NT2/D1 (cell line): Measurements from ENCODE around the gene PRRT3.

Source experiments
- DNase-seq: peaks from one replicate; pipeline ENCODE4 v3.0.0-alpha.2; 2011; ENCODE audit warnings: low read depth, low spot score
- H3K27me3 ChIP-seq: 2 replicates; pipeline ENCODE4 v1.6.0; 2011; ENCODE audit warnings: mild to moderate bottlenecking; ENCODE audit not compliant: insufficient read length, insufficient read depth
- H3K36me3 ChIP-seq: 2 replicates; pipeline ENCODE4 v1.6.1; 2011; ENCODE audit warnings: mild to moderate bottlenecking, low read length, mixed read lengths; ENCODE audit not compliant: insufficient read depth, insufficient read length
- H3K4me1 ChIP-seq: 2 replicates; pipeline ENCODE4 v1.5.1; 2011; ENCODE audit not compliant: insufficient read depth, insufficient read length
- H3K4me3 ChIP-seq: 2 replicates; pipeline ENCODE4 v1.5.1; 2011; ENCODE audit warnings: low read depth; ENCODE audit not compliant: insufficient read length
- H3K9ac ChIP-seq: 2 replicates; pipeline ENCODE4 v1.6.0; 2011; ENCODE audit warnings: low read depth; ENCODE audit not compliant: insufficient read length
- H3K9me3 ChIP-seq: 2 replicates; pipeline ENCODE4 v1.5.1; 2011; ENCODE audit warnings: mild to moderate bottlenecking, low read length; ENCODE audit not compliant: insufficient read depth
- SUZ12 ChIP-seq: IDR thresholded peaks from 2 replicates; pipeline ENCODE4 v1.6.1; 2011; ENCODE audit not compliant: insufficient read length, insufficient read depth; ENCODE audit errors: extremely low read depth
- YY1 ChIP-seq: IDR thresholded peaks from 2 replicates; pipeline ENCODE4 v1.6.1; 2011; ENCODE audit not compliant: insufficient read length, insufficient read depth
- ZNF274 ChIP-seq: IDR thresholded peaks from 2 replicates; pipeline ENCODE4 v1.6.1; 2011; ENCODE audit warnings: mild to moderate bottlenecking, low read depth, low read length

Gene PRRT3

DNA sequence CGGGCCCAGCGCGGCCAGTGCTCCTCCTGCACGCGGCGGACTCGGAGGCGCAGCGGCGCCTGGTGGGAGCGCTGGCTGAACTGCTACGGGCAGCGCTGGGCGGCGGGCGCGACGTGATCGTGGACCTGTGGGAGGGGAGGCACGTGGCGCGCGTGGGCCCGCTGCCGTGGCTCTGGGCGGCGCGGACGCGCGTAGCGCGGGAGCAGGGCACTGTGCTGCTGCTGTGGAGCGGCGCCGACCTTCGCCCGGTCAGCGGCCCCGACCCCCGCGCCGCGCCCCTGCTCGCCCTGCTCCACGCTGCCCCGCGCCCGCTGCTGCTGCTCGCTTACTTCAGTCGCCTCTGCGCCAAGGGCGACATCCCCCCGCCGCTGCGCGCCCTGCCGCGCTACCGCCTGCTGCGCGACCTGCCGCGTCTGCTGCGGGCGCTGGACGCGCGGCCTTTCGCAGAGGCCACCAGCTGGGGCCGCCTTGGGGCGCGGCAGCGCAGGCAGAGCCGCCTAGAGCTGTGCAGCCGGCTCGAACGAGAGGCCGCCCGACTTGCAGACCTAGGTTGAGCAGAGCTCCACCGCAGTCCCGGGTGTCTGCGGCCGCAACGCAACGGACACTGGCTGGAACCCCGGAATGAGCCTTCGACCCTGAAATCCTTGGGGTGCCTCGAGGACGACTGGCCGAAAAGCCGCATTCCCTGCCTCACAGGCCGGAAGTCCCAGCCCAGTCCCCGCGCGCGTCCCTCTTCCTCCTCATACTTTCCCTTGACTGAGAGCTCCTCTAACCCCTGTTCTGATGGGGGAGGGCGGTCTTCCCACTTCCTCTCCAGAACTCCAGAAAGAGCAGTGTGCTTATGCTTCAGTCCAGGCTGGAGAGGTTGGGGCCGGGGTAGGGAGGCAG, 36.7 kb downstream of the PRRT3 start:
- Histone ChIP-seq H3K27me3 (peaks cover 11% of the 10 kb centered on the region), H3K4me1 (peaks cover 22% of the 10 kb centered on the region), H3K36me3 (no peaks in the 10 kb centered on the region), H3K9ac (peak overlapping the region; percentile 95), H3K4me3 (peak overlapping the region; percentile 81), H3K9me3 (peaks cover 7% of the 10 kb centered on the region; the same call in 1 of the 2 replicates)
- DNase-seq: no peak
- TF ChIP-seq SUZ12 (no peak), ZNF274 (no peak), YY1 (no peak)

DNA sequence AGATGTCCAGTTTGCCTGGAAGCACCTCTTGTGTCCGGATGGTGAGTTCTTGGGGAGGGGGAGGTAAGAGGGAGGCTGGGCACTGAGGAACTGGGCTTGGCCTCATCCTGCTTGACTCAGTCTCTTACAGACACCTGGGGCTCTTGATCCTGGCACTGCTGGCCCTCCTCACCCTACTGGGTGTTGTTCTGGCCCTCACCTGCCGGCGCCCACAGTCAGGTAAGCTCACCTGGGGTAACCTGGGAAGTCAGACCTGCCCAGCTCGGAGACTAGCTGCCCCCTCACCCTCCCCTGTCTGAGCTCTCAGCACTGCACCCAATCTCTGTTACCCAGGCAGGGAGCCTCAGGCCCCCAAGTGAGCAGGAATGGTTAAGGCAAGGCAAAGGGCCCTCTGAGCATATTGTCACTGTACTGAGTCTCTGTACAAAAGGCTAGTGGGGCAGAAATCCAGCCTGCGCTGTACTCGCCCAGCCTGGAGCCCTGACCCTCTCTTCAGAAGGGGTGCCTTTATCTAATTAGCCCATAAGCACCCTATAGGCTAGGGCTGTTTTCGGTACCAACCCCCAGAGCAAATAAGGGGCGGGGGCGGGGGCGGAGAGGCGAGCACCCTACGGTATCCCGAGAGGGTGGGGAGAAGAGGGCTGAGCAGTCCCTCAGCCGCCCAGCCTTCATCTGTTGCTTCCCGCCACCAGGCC, 37.5 kb downstream of the PRRT3 start:
- Histone ChIP-seq H3K4me3 (peak overlapping the region; percentile 81), H3K27me3 (peaks cover 11% of the 10 kb centered on the region), H3K9ac (peak overlapping the region; percentile 95), H3K36me3 (no peaks in the 10 kb centered on the region), H3K4me1 (peaks cover 22% of the 10 kb centered on the region), H3K9me3 (peaks cover 7% of the 10 kb centered on the region; the same call in 1 of the 2 replicates)
- TF ChIP-seq YY1 (no peak), ZNF274 (no peak), SUZ12 (no peak)
- DNase-seq: no peak

DNA sequence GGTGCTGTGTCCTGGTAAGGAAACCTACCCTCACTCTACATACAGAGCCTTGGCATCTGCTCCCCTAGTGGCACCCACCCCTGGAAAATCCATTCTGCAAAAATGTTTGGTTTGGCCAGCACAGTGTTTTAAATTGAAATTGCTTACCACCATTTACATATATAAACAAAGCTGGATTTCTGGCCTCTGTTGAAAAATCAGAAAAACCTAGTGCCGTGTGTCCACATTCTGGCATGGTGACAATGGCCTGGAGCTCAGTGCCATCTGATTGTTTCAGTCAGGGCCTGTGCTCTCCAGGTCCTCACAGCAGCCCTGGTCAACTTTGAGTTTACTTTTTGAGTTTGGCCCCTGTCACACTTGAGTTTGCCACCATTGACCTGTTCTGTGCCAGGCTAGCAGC, 38.2 kb downstream of the PRRT3 start:
- Histone ChIP-seq H3K4me1 (peaks cover 22% of the 10 kb centered on the region), H3K9ac (peak overlapping the region; percentile 66), H3K4me3 (no peak overlapping the region), H3K9me3 (peaks cover 7% of the 10 kb centered on the region; the same call in 1 of the 2 replicates), H3K27me3 (peaks cover 11% of the 10 kb centered on the region), H3K36me3 (no peaks in the 10 kb centered on the region)
- no peak for DNase-seq
- TF ChIP-seq SUZ12: no peak
- TF ChIP-seq YY1: no peak
- no peak for TF ChIP-seq ZNF274

DNA sequence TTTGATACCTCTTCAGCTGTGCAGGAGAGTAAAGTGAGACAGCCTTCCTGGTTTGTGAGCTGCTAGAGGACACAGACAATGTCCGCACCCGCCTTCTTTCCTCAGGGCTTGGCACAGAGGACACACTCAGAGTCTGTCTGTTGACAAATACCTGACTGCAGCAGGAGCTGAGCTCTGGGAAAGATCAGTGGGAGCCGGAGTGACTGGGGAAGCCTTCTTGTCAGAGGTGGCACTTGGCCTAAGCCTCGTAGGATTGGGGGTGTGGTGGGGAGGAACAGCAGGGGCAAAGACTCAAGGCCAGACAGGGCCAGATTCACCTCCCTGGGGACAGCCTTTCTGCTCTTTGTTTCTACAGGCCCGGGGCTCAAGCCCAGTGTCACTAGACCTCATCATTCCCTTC, 38.6 kb downstream of the PRRT3 start:
- TF ChIP-seq SUZ12 (no peak), YY1 (no peak), ZNF274 (no peak)
- no peak for DNase-seq
- no peak overlapping the region for H3K9ac ChIP-seq
- H3K27me3 ChIP-seq: peaks cover 11% of the 10 kb centered on the region
- no peak overlapping the region for H3K4me3 ChIP-seq
- H3K36me3 ChIP-seq: no peaks in the 10 kb centered on the region
- H3K4me1 ChIP-seq: peaks cover 22% of the 10 kb centered on the region
- H3K9me3 ChIP-seq: peaks cover 7% of the 10 kb centered on the region; the same call in 1 of the 2 replicates

DNA sequence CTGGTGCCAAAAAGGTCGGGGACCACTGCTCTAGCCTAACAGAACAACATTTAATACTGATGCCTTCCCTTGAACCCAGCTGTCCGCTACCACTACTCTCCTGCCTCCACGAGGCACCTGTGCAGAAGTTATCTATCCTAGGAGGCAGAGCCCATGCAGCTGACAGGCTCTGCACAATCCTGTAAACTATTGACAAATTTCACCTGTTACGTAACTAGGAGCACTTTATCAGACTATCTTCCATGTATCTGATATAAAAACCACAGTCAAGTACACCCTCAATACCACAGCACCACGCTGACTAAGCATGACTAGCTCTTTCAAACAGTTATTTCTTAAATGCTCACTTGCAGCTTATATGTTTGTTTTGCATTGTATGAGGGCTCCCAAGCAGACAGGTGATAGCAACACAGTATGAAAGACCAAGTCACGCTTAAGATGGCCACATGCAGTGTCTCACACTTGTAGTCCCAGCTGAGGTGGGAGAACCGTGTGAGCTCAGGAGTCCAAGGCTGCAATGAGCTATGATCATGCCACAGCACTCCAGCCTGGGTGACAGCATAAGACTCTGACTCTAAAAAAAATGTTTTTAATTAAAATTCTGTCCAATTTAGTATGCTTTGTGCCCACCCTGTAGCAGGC, 39.8 kb downstream of the PRRT3 start:
- peaks cover 7% of the 10 kb centered on the region; the same call in 1 of the 2 replicates for H3K9me3 ChIP-seq
- no peak for DNase-seq
- H3K9ac ChIP-seq: no peak overlapping the region
- no peak for TF ChIP-seq SUZ12
- TF ChIP-seq ZNF274: no peak
- TF ChIP-seq YY1: no peak
- H3K36me3 ChIP-seq: no peaks in the 10 kb centered on the region
- H3K4me3 ChIP-seq: no peak overlapping the region
- peaks cover 16% of the 10 kb centered on the region for H3K4me1 ChIP-seq
- peaks cover 11% of the 10 kb centered on the region for H3K27me3 ChIP-seq

DNA sequence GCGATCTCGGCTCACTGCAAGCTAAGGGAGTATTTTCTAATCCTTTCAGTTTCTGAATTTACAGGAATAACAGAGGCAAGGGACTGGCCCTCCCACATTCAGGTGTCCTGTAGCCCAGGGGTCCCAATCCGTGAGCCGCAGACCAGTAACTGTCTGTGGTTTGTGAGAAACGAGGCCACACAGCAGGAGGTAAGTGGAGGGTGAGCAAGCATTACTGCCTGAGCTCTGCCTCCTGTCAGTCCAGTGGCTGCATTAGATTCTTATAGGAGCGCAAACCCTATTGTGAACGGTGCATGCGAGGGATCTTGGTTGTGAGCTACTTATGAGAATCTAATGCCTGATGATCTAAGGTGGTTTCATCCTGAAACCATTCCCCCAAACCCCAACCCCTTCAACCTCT, 40.3 kb downstream of the PRRT3 start:
- Histone ChIP-seq H3K27me3 (peaks cover 11% of the 10 kb centered on the region), H3K9ac (no peak overlapping the region), H3K4me3 (no peak overlapping the region), H3K9me3 (peaks cover 7% of the 10 kb centered on the region; the same call in 1 of the 2 replicates), H3K4me1 (peaks cover 16% of the 10 kb centered on the region), H3K36me3 (no peaks in the 10 kb centered on the region)
- DNase-seq: no peak
- TF ChIP-seq YY1: no peak
- TF ChIP-seq ZNF274: no peak
- no peak for TF ChIP-seq SUZ12
